OCI-LY1 (cell line): ENCODE data around the gene SGCB.
A peak's percentile ranks its signal among the peaks of the same experiment; 100 is the strongest.
"Not testable (repeated sequence)": the region's sequence is repeated elsewhere in the genome, so short reads cannot be mapped to it uniquely, and the experiment has no call there.

Source experiments
- H2AFZ ChIP-seq: fragments of 200-600 bp; sonication (generic), shearing (Covaris generic); 2 replicates; pipeline ENCODE4 v1.6.0; 2014; ENCODE audit warnings: antibody characterized with exemption, mild to moderate bottlenecking, low read length
- H3F3A ChIP-seq: fragments of 200-600 bp; sonication (generic), shearing (Covaris generic); 2 replicates; pipeline ENCODE4 v1.6.0; 2014; ENCODE audit warnings: mild to moderate bottlenecking, antibody characterized with exemption, low read length, moderate library complexity; ENCODE audit not compliant: insufficient read depth
- H3K27ac ChIP-seq: fragments of 200-600 bp; sonication (generic); 2 replicates; pipeline ENCODE4 v1.5.1; 2014; ENCODE audit warnings: low read length, mixed run types, mild to moderate bottlenecking, low read depth; ENCODE audit not compliant: poor library complexity, severe bottlenecking
- H3K27me3 ChIP-seq: fragments of 200-600 bp; sonication (generic); 2 replicates; pipeline ENCODE4 v1.6.0; 2014; ENCODE audit warnings: antibody characterized with exemption, mild to moderate bottlenecking, low read length, moderate library complexity; ENCODE audit not compliant: insufficient read depth
- H3K36me3 ChIP-seq: fragments of 200-600 bp; sonication (generic); 2 replicates; pipeline ENCODE4 v1.6.1; 2014; ENCODE audit warnings: mild to moderate bottlenecking, antibody characterized with exemption, low read length, moderate library complexity, mixed read lengths; ENCODE audit not compliant: insufficient read depth
- H3K4me1 ChIP-seq: fragments of 200-600 bp; sonication (generic); 2 replicates; pipeline ENCODE4 v1.5.1; 2014; ENCODE audit warnings: mild to moderate bottlenecking, low read length, moderate library complexity; ENCODE audit not compliant: insufficient read depth, severe bottlenecking
- H3K4me2 ChIP-seq: fragments of 200-600 bp; sonication (generic), shearing (Covaris generic); 2 replicates; pipeline ENCODE4 v1.6.1; 2014; ENCODE audit warnings: low read length
- H3K4me3 ChIP-seq: fragments of 200-600 bp; sonication (generic); 2 replicates; pipeline ENCODE4 v1.5.1; 2014; ENCODE audit warnings: low read length, low read depth, mild to moderate bottlenecking, mixed read lengths; ENCODE audit not compliant: poor library complexity, severe bottlenecking
- H3K79me2 ChIP-seq: fragments of 200-600 bp; shearing (Covaris generic); 2 replicates; pipeline ENCODE4 v1.6.1; 2016; ENCODE audit warnings: mixed run types, low read length, mixed read lengths; ENCODE audit not compliant: insufficient read depth
- H3K9ac ChIP-seq: fragments of 200-600 bp; sonication (generic), shearing (Covaris generic); 2 replicates; pipeline ENCODE4 v1.6.1; 2014; ENCODE audit warnings: mild to moderate bottlenecking, low read length, mixed read lengths
- H3K9me2 ChIP-seq: fragments of 200-600 bp; sonication (generic), shearing (Covaris generic); 2 replicates; pipeline ENCODE4 v1.6.1; 2014; ENCODE audit warnings: low read depth, mild to moderate bottlenecking, low read length, mixed read lengths
- H3K9me3 ChIP-seq: fragments of 200-600 bp; shearing (Covaris generic); 2 replicates; pipeline ENCODE4 v1.6.1; 2014; ENCODE audit warnings: low read length, mixed read lengths
- H4K20me1 ChIP-seq: fragments of 200-600 bp; sonication (generic), shearing (Covaris generic); 2 replicates; pipeline ENCODE4 v1.6.0; 2016; ENCODE audit warnings: mild to moderate bottlenecking, low read length; ENCODE audit not compliant: insufficient read depth
- EZH2 ChIP-seq: fragments of 200-600 bp; sonication (generic), shearing (Covaris generic); IDR thresholded peaks from 2 replicates; pipeline ENCODE4 v1.8.0; 2017; ENCODE audit warnings: borderline replicate concordance, mixed run types, mild to moderate bottlenecking, antibody characterized with exemption, low read length, moderate library complexity, mixed read lengths
- TF ChIP-seq, protein P1 (sequence below): fragments of 200-600 bp; sonication (generic), shearing (Covaris generic); IDR thresholded peaks from 2 replicates; pipeline ENCODE4 v1.5.1; 2017; ENCODE audit warnings: mild to moderate bottlenecking, antibody characterized with exemption, low read length, moderate library complexity, mixed read lengths

The SGCB gene

DNA sequence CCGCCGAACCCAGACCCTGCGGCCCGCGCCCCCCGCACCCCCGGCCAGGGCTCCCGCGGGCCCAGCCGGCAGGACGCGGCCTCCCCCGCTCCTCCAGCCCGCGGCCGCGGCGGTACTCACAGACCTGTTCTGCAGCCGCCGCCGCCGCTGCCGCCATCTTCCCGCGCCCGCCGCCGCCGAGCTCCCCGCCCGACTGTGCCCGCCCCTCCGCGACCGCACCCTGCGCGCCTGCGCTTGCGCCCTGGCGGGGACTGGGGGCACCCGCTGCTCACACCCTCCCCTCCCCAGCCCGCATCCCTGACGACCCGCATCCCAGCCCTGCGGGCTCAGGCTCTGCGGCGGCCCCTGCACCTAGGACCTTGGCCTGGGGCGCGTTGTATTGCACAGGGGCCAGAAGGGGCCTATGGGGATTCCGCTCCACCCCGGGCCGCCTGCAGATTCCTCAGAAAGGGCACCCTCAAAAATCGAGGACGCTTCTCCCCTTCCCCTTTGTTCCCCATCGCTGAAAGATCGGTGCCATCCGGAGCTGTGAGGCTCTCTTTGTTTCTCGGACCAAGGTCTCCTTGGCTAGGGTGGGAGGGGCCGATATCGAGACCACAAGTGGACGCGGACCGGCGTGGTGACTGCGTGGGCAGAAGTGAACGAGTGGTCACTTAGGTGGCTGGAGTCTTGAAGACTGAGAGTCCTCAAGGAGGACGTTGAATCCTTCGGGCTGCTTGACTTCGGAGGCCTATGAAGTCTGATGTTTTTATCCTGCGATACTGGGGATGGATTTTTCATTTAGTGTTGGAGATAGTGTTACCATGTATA is at the start of gene SGCB:
Gene SGCB, minus strand, starts transcription at position 197 of the 810 bp plus-strand sequence. Its CDS starts 40 bp downstream, at position 157.
- no peak for TF ChIP-seq EZH2
- TF ChIP-seq, protein P1, sequence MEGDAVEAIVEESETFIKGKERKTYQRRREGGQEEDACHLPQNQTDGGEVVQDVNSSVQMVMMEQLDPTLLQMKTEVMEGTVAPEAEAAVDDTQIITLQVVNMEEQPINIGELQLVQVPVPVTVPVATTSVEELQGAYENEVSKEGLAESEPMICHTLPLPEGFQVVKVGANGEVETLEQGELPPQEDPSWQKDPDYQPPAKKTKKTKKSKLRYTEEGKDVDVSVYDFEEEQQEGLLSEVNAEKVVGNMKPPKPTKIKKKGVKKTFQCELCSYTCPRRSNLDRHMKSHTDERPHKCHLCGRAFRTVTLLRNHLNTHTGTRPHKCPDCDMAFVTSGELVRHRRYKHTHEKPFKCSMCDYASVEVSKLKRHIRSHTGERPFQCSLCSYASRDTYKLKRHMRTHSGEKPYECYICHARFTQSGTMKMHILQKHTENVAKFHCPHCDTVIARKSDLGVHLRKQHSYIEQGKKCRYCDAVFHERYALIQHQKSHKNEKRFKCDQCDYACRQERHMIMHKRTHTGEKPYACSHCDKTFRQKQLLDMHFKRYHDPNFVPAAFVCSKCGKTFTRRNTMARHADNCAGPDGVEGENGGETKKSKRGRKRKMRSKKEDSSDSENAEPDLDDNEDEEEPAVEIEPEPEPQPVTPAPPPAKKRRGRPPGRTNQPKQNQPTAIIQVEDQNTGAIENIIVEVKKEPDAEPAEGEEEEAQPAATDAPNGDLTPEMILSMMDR: no peak
- H3K9me3 ChIP-seq: no peaks in the 10 kb centered on the region
- H3K79me2 ChIP-seq: peaks cover 3% of the 10 kb centered on the region; the same call in 1 of the 2 replicates
- no peaks in the 10 kb centered on the region for H4K20me1 ChIP-seq
- H3K27ac ChIP-seq: no peak within 1 kb of the TSS
- H3K4me3 ChIP-seq: peak within 1 kb of the TSS; percentile 85
- no peaks in the 10 kb centered on the region for H3K27me3 ChIP-seq
- H3K36me3 ChIP-seq: no peaks in the 10 kb centered on the region
- no peaks in the 10 kb centered on the region for H3F3A ChIP-seq
- H3K4me1 ChIP-seq: peaks cover 27% of the 10 kb centered on the region
- H3K4me2 ChIP-seq: peak within 1 kb of the TSS; percentile 83
- peak within 1 kb of the TSS; percentile 99 for H2AFZ ChIP-seq
- H3K9ac ChIP-seq: peak within 1 kb of the TSS; percentile 74
- H3K9me2 ChIP-seq: no peaks in the 10 kb centered on the region

- not testable (repeated sequence) for H3K79me2 ChIP-seq, H3K27ac ChIP-seq
These were observed 48.3 kb upstream of the SGCB start for GRCh38 chr4:52086425-52086824.

GRCh38 chr4:52081216-52081615 is 43.1 kb upstream of the SGCB start:
- no peaks in the 10 kb centered on the region for H3K4me1 ChIP-seq
- no peaks in the 10 kb centered on the region for H3K9me2 ChIP-seq
- H3K27ac ChIP-seq: no peak overlapping the region
- no peak overlapping the region for H3K4me2 ChIP-seq
- H3K4me3 ChIP-seq: no peak overlapping the region
- no peaks in the 10 kb centered on the region for H3F3A ChIP-seq
- H3K27me3 ChIP-seq: no peaks in the 10 kb centered on the region
- H4K20me1 ChIP-seq: no peaks in the 10 kb centered on the region
- H3K36me3 ChIP-seq: no peaks in the 10 kb centered on the region
- no peaks in the 10 kb centered on the region for H3K9me3 ChIP-seq
- H3K9ac ChIP-seq: no peak overlapping the region
- no peak overlapping the region for H2AFZ ChIP-seq
- H3K79me2 ChIP-seq: no peaks in the 10 kb centered on the region
- TF ChIP-seq, protein P1: no peak
- no peak for TF ChIP-seq EZH2

More at GRCh38 chr4:52086425-52086824, 48.3 kb upstream of the SGCB start:
- H3F3A ChIP-seq, H3K9me3 ChIP-seq, H3K4me2 ChIP-seq, H4K20me1 ChIP-seq, H3K9me2 ChIP-seq, H3K9ac ChIP-seq, H2AFZ ChIP-seq, H3K4me1 ChIP-seq, H3K27me3 ChIP-seq, H3K36me3 ChIP-seq, H3K4me3 ChIP-seq: not testable (repeated sequence)

DNA sequence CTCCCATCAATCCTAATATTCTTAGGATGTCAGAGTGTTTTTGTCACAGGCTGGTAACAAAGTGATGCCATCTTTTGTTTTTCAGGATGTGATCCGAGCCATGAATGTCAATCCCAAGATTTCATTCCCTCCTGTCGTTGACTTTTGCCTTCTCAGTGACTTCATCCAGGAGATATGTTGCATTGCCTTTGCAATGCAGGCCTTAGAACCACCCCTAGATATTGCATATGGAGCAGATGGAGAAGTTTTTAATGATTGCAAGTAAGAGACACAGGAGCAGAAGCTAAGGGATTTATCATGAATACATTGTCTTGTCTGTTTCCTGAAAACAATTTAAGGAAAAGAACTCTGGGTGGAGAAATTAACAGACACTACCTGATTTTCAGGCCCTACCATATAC is 41.6 kb upstream of the SGCB start:
- H3K27me3 ChIP-seq: no peaks in the 10 kb centered on the region
- no peak overlapping the region for H3K9ac ChIP-seq
- no peaks in the 10 kb centered on the region for H4K20me1 ChIP-seq
- H3K9me2 ChIP-seq: no peaks in the 10 kb centered on the region
- H3K4me2 ChIP-seq: no peak overlapping the region
- no peak overlapping the region for H3K27ac ChIP-seq
- H3F3A ChIP-seq: no peaks in the 10 kb centered on the region
- no peak for TF ChIP-seq EZH2
- TF ChIP-seq, protein P1: no peak
- H2AFZ ChIP-seq: no peak overlapping the region
- no peaks in the 10 kb centered on the region for H3K4me1 ChIP-seq
- H3K9me3 ChIP-seq: no peaks in the 10 kb centered on the region
- H3K36me3 ChIP-seq: no peaks in the 10 kb centered on the region
- H3K79me2 ChIP-seq: no peaks in the 10 kb centered on the region
- H3K4me3 ChIP-seq: no peak overlapping the region
